GM19452 (cell line): ENCODE results near the gene CELA2B.
"Not testable (repeated sequence)": the region's sequence is repeated elsewhere in the genome, so short reads cannot be mapped to it uniquely, and the experiment has no call there.

Experiments used
- ATAC-seq: cut with Tn5 transposase; IDR thresholded peaks from one replicate; pipeline ENCODE4 v1.9.1; 2021; ENCODE audit not compliant: unreplicated experiment

The CELA2B gene

GRCh38 chr1:15475752-15476314, at the start of gene CELA2B:
CELA2B (plus strand) TSS chr1:15476104; CDS start chr1:15476126, 22 bp downstream.
- ATAC-seq = no peak

GRCh38 chr1:15426492-15427279, 49.2 kb upstream of the CELA2B start:
- ATAC-seq = no peak

- ATAC-seq = no peak
These were observed 48.6 kb upstream of the CELA2B start for GRCh38 chr1:15427280-15427666.

DNA sequence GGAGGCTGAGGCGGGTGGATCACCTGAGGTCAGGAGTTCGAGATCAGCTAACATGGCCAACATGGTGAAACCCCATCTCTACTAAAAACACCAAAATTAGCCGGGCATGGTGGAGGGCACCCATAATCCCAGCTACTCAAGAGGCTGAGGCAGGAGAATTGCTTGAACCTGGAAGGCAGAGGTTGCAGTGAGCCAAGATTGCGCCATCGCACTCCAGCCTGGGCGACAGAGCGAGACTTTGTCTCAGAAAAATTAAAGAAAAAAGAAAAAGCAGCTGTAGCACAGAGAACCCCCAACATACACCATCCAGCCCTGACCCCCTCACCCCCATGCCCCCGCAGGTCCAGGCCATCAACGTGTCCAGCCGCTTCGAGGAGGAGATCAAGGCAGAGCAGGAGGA, 47.7 kb upstream of the CELA2B start:
- ATAC-seq = not testable (repeated sequence)

GRCh38 chr1:15428815-15429435, 47.0 kb upstream of the CELA2B start:
- ATAC-seq = no peak

GRCh38 chr1:15429701-15430149, 46.2 kb upstream of the CELA2B start:
- no peak for ATAC-seq

DNA sequence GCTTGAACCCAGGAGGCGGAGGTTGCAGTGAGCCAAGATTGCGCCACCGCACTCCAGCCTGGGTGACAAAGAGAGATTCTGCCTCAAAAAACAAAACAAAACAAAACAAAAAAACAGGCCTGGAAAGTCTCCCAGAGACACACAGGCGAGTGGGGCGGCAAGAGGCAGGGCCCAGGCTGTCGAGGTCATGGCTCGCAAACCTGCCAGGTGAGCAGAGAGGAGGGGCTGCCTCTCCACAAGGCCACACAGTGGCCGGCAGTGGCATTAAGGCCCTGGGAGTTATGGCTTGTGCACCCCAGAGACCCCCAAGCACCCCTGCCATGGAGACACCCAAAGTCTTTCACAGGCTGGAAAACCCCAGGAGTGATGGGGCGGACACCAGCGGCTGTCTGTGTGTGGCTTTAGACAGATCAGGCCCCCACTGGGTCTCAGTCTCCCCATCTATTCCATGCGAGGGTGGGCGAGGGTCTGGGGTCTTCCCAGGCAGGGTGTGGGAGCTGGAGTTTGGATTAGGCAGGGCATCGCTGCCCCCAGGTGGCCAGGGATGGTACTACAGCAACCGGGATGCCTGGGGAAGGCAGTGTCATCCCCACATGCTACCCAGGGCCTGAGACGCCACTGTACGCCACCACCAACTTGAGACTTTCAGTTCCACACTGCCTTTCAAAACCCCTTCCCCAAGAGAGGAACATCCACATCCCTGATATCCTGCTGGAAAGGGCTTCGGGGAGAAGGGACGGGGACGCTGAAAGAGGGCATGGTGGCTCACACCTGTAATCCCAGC, 44.9 kb upstream of the CELA2B start:
- ATAC-seq = no peak

- ATAC-seq = no peak
These were observed 44.3 kb upstream of the CELA2B start for GRCh38 chr1:15431571-15431948.

DNA sequence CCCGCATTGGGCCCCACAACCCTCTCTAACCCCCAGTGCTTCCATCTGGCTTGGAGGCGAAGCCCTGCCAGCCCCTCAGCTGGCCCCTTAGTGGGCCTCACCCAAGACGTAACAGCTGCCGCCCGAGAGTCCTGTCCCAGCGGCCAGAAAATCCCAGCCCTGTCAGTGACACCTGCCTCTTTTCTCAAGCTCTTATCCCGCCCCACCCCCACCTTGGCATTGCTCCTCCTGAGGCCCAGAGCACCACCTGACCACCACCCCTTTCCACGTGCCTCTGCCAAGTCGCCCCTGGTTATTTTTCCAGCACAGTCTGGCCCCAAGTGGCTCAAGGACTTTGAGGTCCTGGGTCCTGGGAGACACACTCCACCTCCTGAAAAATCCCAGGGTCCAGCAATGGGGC, 43.6 kb upstream of the CELA2B start:
- no peak for ATAC-seq

GRCh38 chr1:15433471-15433870, 42.4 kb upstream of the CELA2B start:
- ATAC-seq = no peak

DNA sequence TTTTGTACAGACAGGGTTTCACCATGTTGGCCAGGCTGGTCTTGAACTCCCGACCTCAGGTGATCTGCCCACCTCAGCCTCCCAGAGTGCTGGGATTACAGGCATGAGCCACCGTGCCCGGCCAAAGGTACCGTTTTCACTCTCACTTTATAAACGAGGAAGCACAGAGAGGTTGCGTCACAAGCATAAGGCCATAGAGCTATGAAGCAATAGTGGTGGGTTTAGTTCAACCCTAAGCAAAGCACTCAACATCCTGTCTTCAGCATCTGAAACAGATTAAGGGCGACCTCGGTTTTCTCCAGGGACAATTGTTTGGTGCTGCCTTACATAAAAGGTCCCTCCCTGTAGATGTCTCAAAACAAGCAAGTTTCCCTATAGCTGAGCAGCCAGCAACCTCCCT, 41.2 kb upstream of the CELA2B start:
- ATAC-seq = not testable (repeated sequence)

- ATAC-seq = no peak
These were observed 40.4 kb upstream of the CELA2B start for GRCh38 chr1:15435239-15436077.

DNA sequence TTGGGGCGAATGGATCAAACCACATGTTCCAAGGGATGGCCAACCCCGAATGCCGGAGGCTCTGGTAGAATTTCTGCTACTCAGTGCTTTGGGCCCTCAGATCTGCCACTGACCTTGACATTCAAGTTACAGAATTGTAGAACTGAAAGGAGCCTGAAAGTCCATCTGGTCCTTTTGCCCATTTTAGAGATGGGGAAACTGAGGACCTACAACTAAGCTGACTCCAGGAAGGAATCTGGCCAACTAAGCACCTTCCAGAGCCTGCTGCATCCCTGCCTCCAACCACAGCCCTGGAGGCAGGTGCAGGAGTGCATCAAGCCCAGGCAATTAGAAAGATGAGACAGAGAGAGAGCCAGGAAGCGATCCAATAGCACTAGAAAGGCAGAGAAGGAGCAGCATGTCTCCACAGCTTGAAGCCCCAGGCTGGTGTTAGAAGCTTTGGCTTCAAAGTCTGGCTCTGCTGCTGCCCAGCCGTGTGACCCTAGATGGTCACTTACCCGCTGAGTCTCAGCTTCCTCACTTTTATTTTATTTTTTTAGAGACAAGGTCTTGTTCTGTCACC, 38.9 kb upstream of the CELA2B start:
- no peak for ATAC-seq

- ATAC-seq = no peak
These were observed 36.6 kb upstream of the CELA2B start for GRCh38 chr1:15439325-15439724.

DNA sequence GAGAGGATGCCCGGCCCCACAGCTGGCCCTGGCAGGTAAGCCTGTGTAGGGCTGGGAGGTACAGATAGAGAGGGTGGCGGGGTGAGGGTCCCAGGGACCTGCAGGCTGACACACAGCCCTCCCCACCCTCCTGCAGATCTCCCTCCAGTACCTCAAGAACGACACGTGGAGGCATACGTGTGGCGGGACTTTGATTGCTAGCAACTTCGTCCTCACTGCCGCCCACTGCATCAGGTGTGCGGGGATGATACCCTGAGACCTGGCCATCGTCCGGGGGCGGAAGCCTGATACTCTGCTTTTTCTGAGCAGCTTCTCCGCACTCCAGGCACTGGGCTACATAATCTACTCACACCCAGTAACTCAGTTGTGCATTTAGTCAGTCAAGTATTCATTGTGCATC, 35.5 kb upstream of the CELA2B start:
- ATAC-seq = no peak

GRCh38 chr1:15441247-15441646, 34.7 kb upstream of the CELA2B start:
- ATAC-seq = no peak

GRCh38 chr1:15442119-15442518, 33.8 kb upstream of the CELA2B start:
- ATAC-seq = no peak

GRCh38 chr1:15442759-15443158, 33.1 kb upstream of the CELA2B start:
- no peak for ATAC-seq

DNA sequence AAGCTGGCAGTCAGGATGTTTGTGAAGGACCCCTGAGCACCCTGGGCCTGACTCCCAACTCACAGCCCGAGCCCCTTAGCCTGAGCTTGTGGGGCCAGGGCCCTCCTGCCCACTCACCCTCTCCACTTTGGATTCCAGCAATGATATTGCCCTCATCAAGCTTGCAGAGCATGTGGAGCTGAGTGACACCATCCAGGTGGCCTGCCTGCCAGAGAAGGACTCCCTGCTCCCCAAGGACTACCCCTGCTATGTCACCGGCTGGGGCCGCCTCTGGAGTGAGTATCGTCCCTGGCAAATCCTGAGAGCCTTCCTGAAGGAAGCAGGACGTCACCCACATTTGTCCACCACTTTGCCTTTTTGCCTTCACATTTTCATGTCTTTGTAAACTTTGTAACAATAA, 32.6 kb upstream of the CELA2B start:
- ATAC-seq = no peak
